ENCODE data around the gene RAB27A. TPM values are rescaled to one million over a fixed set of nuclear protein-coding genes. Genes with fewer than 3 reads are reported as not detected.

The RAB27A gene
- total RNA-seq, result 7.8 and 8.4 TPM in 2 replicates

- no peak for TF ChIP-seq CTCF (IDR thresholded peaks at IDR 0.05; ENCODE audit: insufficient read depth, low read depth, low read length)
- peak within 1 kb of the TSS; percentile 92 for H3K4me3 ChIP-seq (ENCODE audit: low read depth, low read length)
- peak; percentile 83 for DNase-seq (ENCODE audit: low read depth)
Observed at GRCh38 chr15:55289746-55290527, at the start of gene RAB27A. TSS of gene RAB27A (minus strand) at chr15:55289813. CDS start at chr15:55234934, 54,879 bp downstream.

GRCh38 chr15:55337160-55337559, 47.5 kb upstream of the RAB27A start:
- no peak overlapping the region for H3K4me3 ChIP-seq (ENCODE audit: low read depth, low read length)
- DNase-seq (ENCODE audit: low read depth), result no peak
- no peak for TF ChIP-seq CTCF (IDR thresholded peaks at IDR 0.05; ENCODE audit: insufficient read depth, low read depth, low read length)

GRCh38 chr15:55334997-55335396, 45.4 kb upstream of the RAB27A start:
- H3K4me3 ChIP-seq (ENCODE audit: low read depth, low read length), result no peak overlapping the region
- no peak for TF ChIP-seq CTCF (IDR thresholded peaks at IDR 0.05; ENCODE audit: insufficient read depth, low read depth, low read length)
- no peak for DNase-seq (ENCODE audit: low read depth)

GRCh38 chr15:55334371-55334770, 44.8 kb upstream of the RAB27A start:
- no peak overlapping the region for H3K4me3 ChIP-seq (ENCODE audit: low read depth, low read length)
- no peak for DNase-seq (ENCODE audit: low read depth)
- no peak for TF ChIP-seq CTCF (IDR thresholded peaks at IDR 0.05; ENCODE audit: insufficient read depth, low read depth, low read length)

GRCh38 chr15:55327387-55327786, 37.8 kb upstream of the RAB27A start:
- TF ChIP-seq CTCF (IDR thresholded peaks at IDR 0.05; ENCODE audit: insufficient read depth, low read depth, low read length), result no peak
- H3K4me3 ChIP-seq (ENCODE audit: low read depth, low read length), result no peak overlapping the region
- no peak for DNase-seq (ENCODE audit: low read depth)

GRCh38 chr15:55322467-55322866, 32.9 kb upstream of the RAB27A start:
- no peak for TF ChIP-seq CTCF (IDR thresholded peaks at IDR 0.05; ENCODE audit: insufficient read depth, low read depth, low read length)
- no peak overlapping the region for H3K4me3 ChIP-seq (ENCODE audit: low read depth, low read length)
- DNase-seq (ENCODE audit: low read depth), result no peak

GRCh38 chr15:55320963-55321362, 31.4 kb upstream of the RAB27A start:
- no peak for TF ChIP-seq CTCF (IDR thresholded peaks at IDR 0.05; ENCODE audit: insufficient read depth, low read depth, low read length)
- no peak for DNase-seq (ENCODE audit: low read depth)
- H3K4me3 ChIP-seq (ENCODE audit: low read depth, low read length), result no peak overlapping the region
